IPS-15b (cell line): Measurements from ENCODE around the gene ITIH1.
A peak's percentile ranks its signal among the peaks of the same experiment; 100 is the strongest.

ENCODE experiments used
- H3K27me3 ChIP-seq: one replicate; pipeline ENCODE4 v1.6.1; 2013; ENCODE audit warnings: low read length; ENCODE audit not compliant: control insufficient read depth, insufficient read depth
- H3K36me3 ChIP-seq: one replicate; pipeline ENCODE4 v1.6.1; 2013; ENCODE audit warnings: low read length; ENCODE audit not compliant: control insufficient read depth, insufficient read depth
- H3K4me1 ChIP-seq: one replicate; pipeline ENCODE4 v1.6.1; 2013; ENCODE audit warnings: mild to moderate bottlenecking, low read length; ENCODE audit not compliant: control insufficient read depth, insufficient read depth
- H3K4me3 ChIP-seq: one replicate; pipeline ENCODE4 v1.5.1; 2013; ENCODE audit warnings: low read depth, low read length
- H3K9ac ChIP-seq: one replicate; pipeline ENCODE4 v1.6.1; 2013; ENCODE audit warnings: low read depth, mild to moderate bottlenecking, low read length
- H3K9me3 ChIP-seq: one replicate; pipeline ENCODE4 v1.6.1; 2013; ENCODE audit warnings: mild to moderate bottlenecking, low read length; ENCODE audit not compliant: control insufficient read depth, insufficient read depth

Gene ITIH1

GRCh38 chr3:52754373-52754772, 23.0 kb upstream of the ITIH1 start:
- Histone ChIP-seq H3K36me3 (peaks cover 11% of the 10 kb centered on the region), H3K4me1 (no peaks in the 10 kb centered on the region), H3K9ac (no peak overlapping the region), H3K4me3 (no peak overlapping the region), H3K27me3 (no peaks in the 10 kb centered on the region), H3K9me3 (no peaks in the 10 kb centered on the region)

- H3K9me3 ChIP-seq, result no peaks in the 10 kb centered on the region
- no peaks in the 10 kb centered on the region for H3K4me1 ChIP-seq
- H3K4me3 ChIP-seq, result no peak overlapping the region
- H3K9ac ChIP-seq, result no peak overlapping the region
- H3K36me3 ChIP-seq, result peaks cover 6% of the 10 kb centered on the region
- no peaks in the 10 kb centered on the region for H3K27me3 ChIP-seq
Measured at GRCh38 chr3:52756141-52756540, 21.3 kb upstream of the ITIH1 start.

- Histone ChIP-seq H3K9me3 (no peaks in the 10 kb centered on the region), H3K27me3 (no peaks in the 10 kb centered on the region), H3K9ac (no peak overlapping the region), H3K36me3 (peaks cover 7% of the 10 kb centered on the region), H3K4me1 (no peaks in the 10 kb centered on the region), H3K4me3 (no peak overlapping the region)
Measured at GRCh38 chr3:52763466-52763865, 13.9 kb upstream of the ITIH1 start.

- H3K36me3 ChIP-seq, result peaks cover 2% of the 10 kb centered on the region
- peak overlapping the region; percentile 66 for H3K9ac ChIP-seq
- no peaks in the 10 kb centered on the region for H3K27me3 ChIP-seq
- peaks cover 4% of the 10 kb centered on the region for H3K4me1 ChIP-seq
- H3K9me3 ChIP-seq, result no peaks in the 10 kb centered on the region
- peak overlapping the region; percentile 71 for H3K4me3 ChIP-seq
Measured at GRCh38 chr3:52769786-52770455, 7.5 kb upstream of the ITIH1 start.

DNA sequence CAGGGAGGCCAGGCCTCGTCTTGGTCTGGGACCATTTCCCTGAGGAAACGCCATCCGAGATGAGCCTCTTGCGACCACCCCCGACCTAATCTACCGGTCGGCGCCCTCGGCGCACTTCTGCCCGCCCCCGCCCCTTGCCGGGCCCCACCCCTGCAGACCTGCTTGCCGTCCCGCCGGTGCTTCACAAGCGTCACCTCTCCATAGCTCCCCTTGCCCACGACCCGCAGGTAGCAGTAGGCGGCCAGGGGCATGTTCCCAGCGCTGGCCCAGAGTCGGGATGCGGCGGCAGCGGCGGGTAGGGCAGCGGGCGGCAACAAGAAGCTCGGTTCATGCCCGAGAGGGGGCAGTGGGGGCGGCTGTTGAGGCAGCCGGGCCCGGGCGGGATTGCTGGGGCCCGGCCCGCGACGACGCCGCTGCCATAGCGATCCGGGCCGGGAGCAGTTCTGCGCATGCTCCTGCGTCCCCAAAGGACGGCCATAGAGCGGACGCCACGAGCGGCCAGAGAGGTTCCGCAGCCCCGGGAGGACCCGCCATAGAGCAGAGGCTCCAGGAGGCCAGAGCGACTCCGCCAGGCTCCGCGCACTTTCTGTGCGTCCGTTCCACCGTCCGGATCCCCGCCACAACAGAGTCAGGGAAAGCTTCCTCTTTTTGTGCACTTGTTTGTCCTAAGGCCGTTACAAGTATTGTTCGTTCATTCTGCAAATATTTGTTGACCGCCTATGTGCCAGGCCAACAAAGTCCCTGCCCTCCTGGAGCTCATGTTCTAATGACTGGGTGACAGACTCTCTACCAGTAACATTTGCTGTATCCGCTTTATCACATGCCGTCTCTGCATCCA, 6.7 kb upstream of the ITIH1 start, which contains the start of gene NEK4:
TSS of gene NEK4 (minus strand) at position 445 of the 838 bp plus-strand sequence. CDS start at position 251, 194 bp downstream.
- Histone ChIP-seq H3K27me3 (no peaks in the 10 kb centered on the region), H3K4me1 (peaks cover 4% of the 10 kb centered on the region), H3K36me3 (peaks cover 2% of the 10 kb centered on the region), H3K4me3 (peak within 1 kb of the TSS; percentile 71), H3K9me3 (no peaks in the 10 kb centered on the region), H3K9ac (peak within 1 kb of the TSS; percentile 66)

DNA sequence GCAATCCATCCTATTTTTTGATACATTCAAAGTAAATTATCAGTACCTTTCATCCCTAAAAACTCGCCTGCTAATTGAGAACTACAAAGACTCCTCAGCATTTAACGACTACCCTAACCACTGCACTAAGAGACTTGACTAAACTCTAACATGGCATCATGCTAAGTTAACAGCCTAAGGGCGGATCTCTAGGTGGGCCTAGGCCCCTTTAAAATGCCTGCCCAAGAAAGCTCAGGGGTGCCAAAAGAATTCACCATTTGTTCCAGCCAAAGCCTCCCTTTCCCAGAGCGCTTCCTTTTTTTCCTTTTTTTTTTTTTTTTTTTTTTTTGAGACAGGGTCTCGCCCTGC, 6.1 kb upstream of the ITIH1 start:
- no peaks in the 10 kb centered on the region for H3K27me3 ChIP-seq
- no peaks in the 10 kb centered on the region for H3K9me3 ChIP-seq
- H3K4me3 ChIP-seq, result peak overlapping the region; percentile 71
- H3K36me3 ChIP-seq, result no peaks in the 10 kb centered on the region
- peaks cover 4% of the 10 kb centered on the region for H3K4me1 ChIP-seq
- H3K9ac ChIP-seq, result peak overlapping the region; percentile 55

GRCh38 chr3:52771702-52772101, 5.7 kb upstream of the ITIH1 start:
- Histone ChIP-seq H3K36me3 (no peaks in the 10 kb centered on the region), H3K9me3 (no peaks in the 10 kb centered on the region), H3K27me3 (no peaks in the 10 kb centered on the region), H3K4me1 (peaks cover 4% of the 10 kb centered on the region), H3K9ac (no peak overlapping the region), H3K4me3 (peak overlapping the region; percentile 71)

- Histone ChIP-seq H3K36me3 (no peaks in the 10 kb centered on the region), H3K9me3 (no peaks in the 10 kb centered on the region), H3K27me3 (no peaks in the 10 kb centered on the region), H3K4me3 (no peak overlapping the region), H3K4me1 (peaks cover 4% of the 10 kb centered on the region), H3K9ac (no peak overlapping the region)
Measured at GRCh38 chr3:52773361-52774065, 3.9 kb upstream of the ITIH1 start.

GRCh38 chr3:52774066-52774713, 3.2 kb upstream of the ITIH1 start:
- Histone ChIP-seq H3K9me3 (no peaks in the 10 kb centered on the region), H3K27me3 (no peaks in the 10 kb centered on the region), H3K36me3 (no peaks in the 10 kb centered on the region), H3K4me3 (no peak overlapping the region), H3K9ac (no peak overlapping the region), H3K4me1 (peaks cover 4% of the 10 kb centered on the region)

- Histone ChIP-seq H3K9me3 (no peaks in the 10 kb centered on the region), H3K4me1 (no peaks in the 10 kb centered on the region), H3K27me3 (no peaks in the 10 kb centered on the region), H3K9ac (no peak overlapping the region), H3K36me3 (no peaks in the 10 kb centered on the region), H3K4me3 (no peak overlapping the region)
Measured at GRCh38 chr3:52774901-52775864, 2.2 kb upstream of the ITIH1 start.
